ENCODE measurements around the gene LGALS12. TPM values are rescaled to one million over a fixed set of nuclear protein-coding genes. Genes with fewer than 3 reads are reported as not detected.

Gene LGALS12
- total and polyA plus RNA-seq, 7 experiments from 2014 or later: 1.3 TPM; not detected in 6

GRCh38 chr11:63491240-63491587 is 14.7 kb upstream of the LGALS12 start:
- H3K36me3 ChIP-seq (ENCODE audit: control insufficient read depth in 2 of 3, insufficient read depth in 3 of 3, low read length in 3 of 3): no peaks in the 10 kb centered on the region

GRCh38 chr11:63491636-63492372 is 14.1 kb upstream of the LGALS12 start:
- Histone ChIP-seq H3K36me3 (ENCODE audit: control insufficient read depth in 2 of 3, insufficient read depth in 3 of 3, low read length in 3 of 3) (no peaks in the 10 kb centered on the region), H3K4me1 (ENCODE audit: control insufficient read depth in 2 of 2, insufficient read depth in 2 of 2, low read length in 2 of 2) (no peaks in the 10 kb centered on the region), H3K9me3 (ENCODE audit: control insufficient read depth in 2 of 3, low read length in 3 of 3) (no peaks in the 10 kb centered on the region), H3K27me3 (ENCODE audit: control insufficient read depth in 2 of 2, insufficient read depth in 2 of 2, low read length in 2 of 2) (no peaks in the 10 kb centered on the region), H3K4me3 (ENCODE audit: low read length) (peak overlapping the region; percentile 41), H3K27ac (ENCODE audit: low read depth, low read length) (no peak overlapping the region)
- Mint-ChIP-seq H3K4me3 (peak overlapping the region; percentile 34 to 88 (median 76)), H3K36me3 (peaks cover 0 to 8% (median 0%) of the 10 kb centered on the region in 5 donors), H3K27ac (no peak overlapping the region), H3K4me1 (peaks cover 8 to 19% (median 13%) of the 10 kb centered on the region in 7 donors), H3K9me3 (peaks cover 0 to 5% (median 0%) of the 10 kb centered on the region in 11 donors), H3K27me3 (peaks cover 31 to 81% (median 32%) of the 10 kb centered on the region in 5 donors)
- peak; percentile 81 for ATAC-seq
- ChIA-PET CTCF (interaction anchor here (0.7 to 1.2 kb wide), 2 partner anchors 29 to 144 kb away, joined by 3 to 4 read pairs; no protein-coding TSS in a partner anchor), POLR2A (interaction anchor here (0.7 to 4.3 kb wide), 2 partner anchors 12 to 45 kb away, joined by 3 to 19 read pairs; partner anchors contain the start of gene PLAAT4)
- intact Hi-C loops (cut with micrococcal nuclease): no loop called here
- peak in 6 of 9 donors; percentile 4 to 30 (median 12) for DNase-seq

More at GRCh38 chr11:63491240-63491587, 14.7 kb upstream of the LGALS12 start:
- no peaks in the 10 kb centered on the region for H3K27me3 ChIP-seq (ENCODE audit: control insufficient read depth in 2 of 2, insufficient read depth in 2 of 2, low read length in 2 of 2)
- H3K27ac ChIP-seq (ENCODE audit: low read depth, low read length): no peak overlapping the region
- Mint-ChIP-seq H3K4me1 (peaks cover 8 to 19% (median 13%) of the 10 kb centered on the region in 7 donors), H3K4me3 (peak overlapping the region; percentile 77 to 88 (median 84)), H3K27ac (peak overlapping the region in 1 of 9 donors; percentile 64), H3K9me3 (peaks cover 0 to 8% (median 1%) of the 10 kb centered on the region in 11 donors), H3K36me3 (peaks cover 0 to 8% (median 0%) of the 10 kb centered on the region in 5 donors), H3K27me3 (peaks cover 26 to 77% (median 28%) of the 10 kb centered on the region in 5 donors)
- peak overlapping the region; percentile 41 for H3K4me3 ChIP-seq (ENCODE audit: low read length)
- CTCF ChIA-PET: interaction anchor here (0.7 to 1.2 kb wide), 2 partner anchors 29 to 144 kb away, joined by 3 to 4 read pairs; no protein-coding TSS in a partner anchor
- H3K9me3 ChIP-seq (ENCODE audit: control insufficient read depth in 2 of 3, low read length in 3 of 3): no peaks in the 10 kb centered on the region
- intact Hi-C loops (cut with micrococcal nuclease): no loop called here
- peak; percentile 6 for ATAC-seq
- POLR2A ChIA-PET: interaction anchor here (0.7 to 4.3 kb wide), 2 partner anchors 12 to 45 kb away, joined by 3 to 19 read pairs; partner anchors contain the start of gene PLAAT4
- DNase-seq: no peak
- no peaks in the 10 kb centered on the region for H3K4me1 ChIP-seq (ENCODE audit: control insufficient read depth in 2 of 2, insufficient read depth in 2 of 2, low read length in 2 of 2)

GRCh38 chr11:63492441-63492840 is 13.4 kb upstream of the LGALS12 start:
- H3K27ac ChIP-seq (ENCODE audit: low read depth, low read length): no peak overlapping the region

GRCh38 chr11:63493127-63493526 is 12.8 kb upstream of the LGALS12 start:
- intact Hi-C loops (cut with micrococcal nuclease): no loop called here
- H3K4me1 ChIP-seq (ENCODE audit: control insufficient read depth in 2 of 2, insufficient read depth in 2 of 2, low read length in 2 of 2): no peaks in the 10 kb centered on the region
- H3K9me3 ChIP-seq (ENCODE audit: control insufficient read depth in 2 of 3, low read length in 3 of 3): no peaks in the 10 kb centered on the region
- Mint-ChIP-seq H3K4me1 (peaks cover 8 to 19% (median 13%) of the 10 kb centered on the region in 7 donors), H3K27me3 (peaks cover 36 to 81% (median 45%) of the 10 kb centered on the region in 5 donors), H3K27ac (no peak overlapping the region), H3K9me3 (peaks cover 0 to 13% (median 0%) of the 10 kb centered on the region in 11 donors), H3K36me3 (peaks cover 0 to 8% (median 2%) of the 10 kb centered on the region in 5 donors), H3K4me3 (no peak overlapping the region)
- CTCF ChIA-PET: no interaction called here
- POLR2A ChIA-PET: interaction anchor here (4.3 kb wide), 1 partner anchor 43 kb away, joined by 19 read pairs; the partner anchor contains the start of gene PLAAT4
- DNase-seq (no peak), ATAC-seq (no peak)
- no peak overlapping the region for H3K4me3 ChIP-seq (ENCODE audit: low read length)
- H3K36me3 ChIP-seq (ENCODE audit: control insufficient read depth in 2 of 3, insufficient read depth in 3 of 3, low read length in 3 of 3): no peaks in the 10 kb centered on the region
- no peak overlapping the region for H3K27ac ChIP-seq (ENCODE audit: low read depth, low read length)
- no peaks in the 10 kb centered on the region for H3K27me3 ChIP-seq (ENCODE audit: control insufficient read depth in 2 of 2, insufficient read depth in 2 of 2, low read length in 2 of 2)

More at GRCh38 chr11:63492441-63492840, 13.4 kb upstream of the LGALS12 start:
- ChIA-PET CTCF (no interaction called here), POLR2A (interaction anchor here (4.3 kb wide), 1 partner anchor 44 kb away, joined by 19 read pairs; the partner anchor contains the start of gene PLAAT4)
- Mint-ChIP-seq H3K36me3 (peaks cover 0 to 8% (median 0%) of the 10 kb centered on the region in 5 donors), H3K4me3 (peak overlapping the region in 5 of 10 donors; percentile 8 to 81 (median 77)), H3K27ac (no peak overlapping the region), H3K27me3 (peaks cover 32 to 81% (median 39%) of the 10 kb centered on the region in 5 donors), H3K9me3 (peaks cover 0 to 6% (median 0%) of the 10 kb centered on the region in 11 donors), H3K4me1 (peaks cover 8 to 19% (median 13%) of the 10 kb centered on the region in 7 donors)
- intact Hi-C loops (cut with micrococcal nuclease): no loop called here
- no peak for ATAC-seq
- no peaks in the 10 kb centered on the region for H3K36me3 ChIP-seq (ENCODE audit: control insufficient read depth in 2 of 3, insufficient read depth in 3 of 3, low read length in 3 of 3)
- DNase-seq: no peak
- no peaks in the 10 kb centered on the region for H3K4me1 ChIP-seq (ENCODE audit: control insufficient read depth in 2 of 2, insufficient read depth in 2 of 2, low read length in 2 of 2)
- no peak overlapping the region for H3K4me3 ChIP-seq (ENCODE audit: low read length)
- H3K27me3 ChIP-seq (ENCODE audit: control insufficient read depth in 2 of 2, insufficient read depth in 2 of 2, low read length in 2 of 2): no peaks in the 10 kb centered on the region
- H3K9me3 ChIP-seq (ENCODE audit: control insufficient read depth in 2 of 3, low read length in 3 of 3): no peaks in the 10 kb centered on the region

GRCh38 chr11:63494975-63495374 is 10.9 kb upstream of the LGALS12 start:
- Histone ChIP-seq H3K36me3 (ENCODE audit: control insufficient read depth in 2 of 3, insufficient read depth in 3 of 3, low read length in 3 of 3) (no peaks in the 10 kb centered on the region), H3K4me3 (ENCODE audit: low read length) (no peak overlapping the region), H3K27me3 (ENCODE audit: control insufficient read depth in 2 of 2, insufficient read depth in 2 of 2, low read length in 2 of 2) (no peaks in the 10 kb centered on the region), H3K9me3 (ENCODE audit: control insufficient read depth in 2 of 3, low read length in 3 of 3) (peaks cover 0 to 3% (median 3%) of the 10 kb centered on the region in 3 experiments), H3K4me1 (ENCODE audit: control insufficient read depth in 2 of 2, insufficient read depth in 2 of 2, low read length in 2 of 2) (no peaks in the 10 kb centered on the region), H3K27ac (ENCODE audit: low read depth, low read length) (no peak overlapping the region)
- H3K9me3 Mint-ChIP-seq: peaks cover 0 to 29% (median 9%) of the 10 kb centered on the region in 11 donors
- H3K27me3 Mint-ChIP-seq: peaks cover 41 to 71% (median 54%) of the 10 kb centered on the region in 5 donors
- DNase-seq (no peak), ATAC-seq (no peak)
- intact Hi-C loops (cut with micrococcal nuclease): no loop called here
- ChIA-PET CTCF (no interaction called here), POLR2A (no interaction called here)
- H3K4me3 Mint-ChIP-seq: no peak overlapping the region
- H3K36me3 Mint-ChIP-seq: peaks cover 0 to 12% (median 4%) of the 10 kb centered on the region in 5 donors
- peaks cover 6 to 18% (median 13%) of the 10 kb centered on the region in 7 donors for H3K4me1 Mint-ChIP-seq
- H3K27ac Mint-ChIP-seq: peak overlapping the region in 1 of 9 donors; percentile 8

GRCh38 chr11:63499874-63500273 is 6.0 kb upstream of the LGALS12 start:
- H3K36me3 Mint-ChIP-seq: peaks cover 0 to 20% (median 19%) of the 10 kb centered on the region in 5 donors
- intact Hi-C loops (cut with micrococcal nuclease): no loop called here
- ChIA-PET POLR2A (no interaction called here), CTCF (no interaction called here)
- Histone ChIP-seq H3K36me3 (ENCODE audit: control insufficient read depth in 2 of 3, insufficient read depth in 3 of 3, low read length in 3 of 3) (no peaks in the 10 kb centered on the region), H3K4me1 (ENCODE audit: control insufficient read depth in 2 of 2, insufficient read depth in 2 of 2, low read length in 2 of 2) (peaks cover 0 to 6% of the 10 kb centered on the region in 2 donors), H3K9me3 (ENCODE audit: control insufficient read depth in 2 of 3, low read length in 3 of 3) (peaks cover 0 to 9% (median 9%) of the 10 kb centered on the region in 3 experiments), H3K27me3 (ENCODE audit: control insufficient read depth in 2 of 2, insufficient read depth in 2 of 2, low read length in 2 of 2) (no peaks in the 10 kb centered on the region), H3K4me3 (ENCODE audit: low read length) (no peak overlapping the region), H3K27ac (ENCODE audit: low read depth, low read length) (no peak overlapping the region)
- DNase-seq (no peak), ATAC-seq (no peak)
- H3K4me1 Mint-ChIP-seq: peaks cover 4 to 22% (median 14%) of the 10 kb centered on the region in 7 donors
- H3K27me3 Mint-ChIP-seq: peaks cover 20 to 32% (median 29%) of the 10 kb centered on the region in 5 donors
- no peak overlapping the region for H3K4me3 Mint-ChIP-seq
- peaks cover 5 to 41% (median 16%) of the 10 kb centered on the region in 11 donors for H3K9me3 Mint-ChIP-seq
- H3K27ac Mint-ChIP-seq: no peak overlapping the region
